ENCODE results near the gene DPP6.

Gene DPP6

GRCh38 chr7:154338701-154339506, 286.7 kb downstream of the DPP6 start:
- no peak for DNase-seq (ENCODE audit: low read depth)

GRCh38 chr7:154342971-154343633, 290.9 kb downstream of the DPP6 start:
- DNase-seq (ENCODE audit: low read depth), result no peak

- no peak for DNase-seq (ENCODE audit: low read depth)
These were observed 291.7 kb downstream of the DPP6 start for GRCh38 chr7:154343778-154344412.

GRCh38 chr7:154345093-154345492, 292.9 kb downstream of the DPP6 start:
- DNase-seq (ENCODE audit: low read depth), result no peak

- DNase-seq (ENCODE audit: low read depth), result no peak
These were observed 295.6 kb downstream of the DPP6 start for GRCh38 chr7:154347700-154348266.

GRCh38 chr7:154350892-154351291, 298.7 kb downstream of the DPP6 start:
- DNase-seq (ENCODE audit: low read depth), result no peak

GRCh38 chr7:154353355-154353767, 301.2 kb downstream of the DPP6 start:
- DNase-seq (ENCODE audit: low read depth), result no peak

GRCh38 chr7:154364170-154364569, 312.0 kb downstream of the DPP6 start:
- DNase-seq (ENCODE audit: low read depth), result no peak

GRCh38 chr7:154371424-154371823, 319.2 kb downstream of the DPP6 start:
- DNase-seq (ENCODE audit: low read depth), result no peak

GRCh38 chr7:154372011-154372601, 319.9 kb downstream of the DPP6 start:
- DNase-seq (ENCODE audit: low read depth), result no peak

- no peak for DNase-seq (ENCODE audit: low read depth)
These were observed 321.8 kb downstream of the DPP6 start for GRCh38 chr7:154373956-154374355.

GRCh38 chr7:154375956-154376355, 323.8 kb downstream of the DPP6 start:
- no peak for DNase-seq (ENCODE audit: low read depth)

GRCh38 chr7:154380771-154381170, 328.6 kb downstream of the DPP6 start:
- DNase-seq (ENCODE audit: low read depth), result no peak

- DNase-seq (ENCODE audit: low read depth), result no peak
These were observed 330.8 kb downstream of the DPP6 start for GRCh38 chr7:154383045-154383444.

- no peak for DNase-seq (ENCODE audit: low read depth)
These were observed 333.0 kb downstream of the DPP6 start for GRCh38 chr7:154385214-154385613.

- no peak for DNase-seq (ENCODE audit: low read depth)
These were observed 335.1 kb downstream of the DPP6 start for GRCh38 chr7:154387252-154387651.

- no peak for DNase-seq (ENCODE audit: low read depth)
These were observed 336.2 kb downstream of the DPP6 start for GRCh38 chr7:154388412-154388811.

- no peak for DNase-seq (ENCODE audit: low read depth)
These were observed 336.8 kb downstream of the DPP6 start for GRCh38 chr7:154388999-154389398.

- DNase-seq (ENCODE audit: low read depth), result no peak
These were observed 338.8 kb downstream of the DPP6 start for GRCh38 chr7:154390961-154391360.

- DNase-seq (ENCODE audit: low read depth), result no peak
These were observed 342.6 kb downstream of the DPP6 start for GRCh38 chr7:154394804-154395203.

GRCh38 chr7:154406312-154406711, 354.1 kb downstream of the DPP6 start:
- no peak for DNase-seq (ENCODE audit: low read depth)

- DNase-seq (ENCODE audit: low read depth), result no peak
These were observed 357.6 kb downstream of the DPP6 start for GRCh38 chr7:154409703-154410311.

Measured in GM04503 (cell line).